GM19463 (cell line): ENCODE data around the gene CST9.
"Not testable (repeated sequence)": the region's sequence is repeated elsewhere in the genome, so short reads cannot be mapped to it uniquely, and the experiment has no call there.

Source experiments
- ATAC-seq: cut with Tn5 transposase; IDR thresholded peaks from one replicate; pipeline ENCODE4 v1.9.1; 2021; ENCODE audit warnings: mild to moderate bottlenecking, moderate library complexity; ENCODE audit not compliant: unreplicated experiment

The CST9 gene

GRCh38 chr20:23624324-23624691 is 18.6 kb upstream of the CST9 start:
- no peak for ATAC-seq

- ATAC-seq: no peak
Observed at GRCh38 chr20:23623666-23624323, 18.1 kb upstream of the CST9 start.

GRCh38 chr20:23622839-23623343 is 17.2 kb upstream of the CST9 start:
- ATAC-seq: peak; percentile 75

DNA sequence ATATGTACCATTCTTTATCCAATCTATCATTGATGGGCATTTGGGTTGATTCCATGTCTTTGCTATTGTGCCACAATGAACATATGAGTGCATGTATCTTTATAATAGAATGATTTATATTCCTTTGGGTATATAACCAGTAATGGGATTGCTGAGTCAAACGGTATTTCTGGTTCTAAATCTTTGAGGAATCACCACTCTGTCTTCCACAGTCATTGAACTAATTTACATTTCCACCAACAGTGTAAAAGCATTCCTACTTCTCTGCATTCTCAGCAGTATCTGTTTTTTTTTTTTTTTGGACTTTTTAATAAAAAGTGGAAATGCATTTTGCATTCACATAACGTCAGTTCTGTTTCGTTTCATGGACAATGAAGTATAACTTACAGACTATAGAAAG is 16.7 kb upstream of the CST9 start:
- not testable (repeated sequence) for ATAC-seq

- ATAC-seq: not testable (repeated sequence)
Observed at GRCh38 chr20:23620670-23621386, 15.1 kb upstream of the CST9 start.

DNA sequence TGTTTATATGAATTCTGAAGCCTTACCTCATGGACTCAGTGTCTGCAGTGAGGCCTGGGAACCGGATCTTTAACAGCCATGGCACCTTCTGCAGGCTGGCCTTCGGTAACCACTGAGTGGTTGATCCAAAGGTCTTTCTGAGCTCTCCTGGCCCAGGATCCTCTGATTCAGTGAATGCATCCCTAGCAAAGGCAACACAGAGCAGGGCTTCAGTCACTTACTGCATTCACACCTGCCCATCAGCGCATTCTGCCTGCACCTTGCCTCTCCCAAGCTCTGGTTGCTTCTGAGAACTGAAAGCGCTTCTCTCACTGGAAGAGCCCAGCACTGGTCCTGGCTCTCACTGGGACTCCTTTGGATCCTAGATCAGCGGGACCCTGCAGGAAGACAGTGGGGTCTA is 8.4 kb upstream of the CST9 start:
- no peak for ATAC-seq

- no peak for ATAC-seq
Observed at GRCh38 chr20:23613676-23614075, 8.0 kb upstream of the CST9 start.

GRCh38 chr20:23612396-23612795 is 6.7 kb upstream of the CST9 start:
- no peak for ATAC-seq

DNA sequence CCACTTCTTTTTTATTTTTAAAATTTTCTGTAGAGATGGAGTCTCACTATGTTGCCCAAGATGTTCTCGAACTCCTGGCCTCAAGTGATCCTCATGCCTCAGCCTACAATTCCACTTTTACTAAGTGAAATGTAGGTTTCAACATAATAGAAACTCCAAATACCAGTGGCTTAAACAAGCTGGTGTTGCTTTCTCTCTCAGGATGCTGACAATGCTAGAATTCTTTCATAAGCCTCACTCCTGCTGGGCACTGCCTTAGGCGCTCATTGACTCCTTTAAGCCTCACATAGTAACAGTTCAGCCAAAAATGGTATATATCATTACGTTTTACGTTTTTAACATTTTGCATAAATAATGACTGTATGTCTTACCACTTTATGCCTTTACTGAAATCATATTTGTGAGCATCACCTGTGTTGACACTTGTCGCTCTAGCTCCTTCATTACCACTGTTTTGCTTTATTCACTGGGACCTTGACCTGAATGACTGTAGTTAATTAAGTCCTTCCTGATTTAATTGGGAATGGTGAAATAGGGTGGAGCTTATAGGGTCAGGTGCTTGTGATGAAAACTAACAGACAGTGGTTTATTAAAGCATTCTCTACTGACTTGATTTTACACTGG is 3.9 kb upstream of the CST9 start:
- ATAC-seq: no peak

- no peak for ATAC-seq
Observed at GRCh38 chr20:23608251-23608846, 2.6 kb upstream of the CST9 start.

DNA sequence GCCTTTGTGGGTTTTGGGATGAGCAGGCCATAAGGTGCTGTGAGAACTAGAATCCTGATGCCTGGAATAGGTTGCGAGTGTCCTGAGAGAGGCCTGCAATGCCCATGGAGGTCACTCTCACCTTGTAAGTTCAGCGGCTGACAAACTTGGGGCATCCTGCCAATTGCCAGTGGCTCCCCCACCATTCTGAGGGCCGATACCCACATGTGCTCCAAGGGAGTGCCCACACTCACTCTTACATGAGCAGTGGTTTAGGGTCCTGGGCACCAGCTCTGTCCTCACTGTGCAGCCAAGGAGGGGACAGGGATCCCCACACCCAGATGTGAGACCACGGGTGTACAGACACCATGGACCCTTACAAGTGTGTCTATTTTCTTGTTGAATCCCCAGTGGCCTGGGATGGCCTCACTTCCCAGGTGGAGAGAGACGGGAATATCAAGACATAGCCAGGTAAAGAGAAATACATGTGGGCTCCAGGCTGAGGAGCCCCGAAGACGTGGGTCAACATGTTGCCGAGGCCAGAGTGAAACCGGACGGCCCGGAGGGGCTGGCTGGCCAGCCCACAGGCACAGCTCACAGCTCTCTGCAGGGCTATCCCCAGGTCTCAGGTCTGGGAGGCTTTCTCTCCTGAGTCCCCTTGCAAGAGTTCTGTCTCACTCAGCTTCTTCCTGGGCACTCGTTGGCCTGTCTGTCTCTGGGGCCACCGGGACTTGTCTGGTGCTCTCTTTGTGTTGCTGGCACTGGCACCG is 2.0 kb upstream of the CST9 start:
- no peak for ATAC-seq

- ATAC-seq: peak; percentile 96
Observed at GRCh38 chr20:23606652-23607049, 934 bp upstream of the CST9 start.

- no peak for ATAC-seq
Observed at GRCh38 chr20:23604306-23604705, 1.4 kb downstream of the CST9 start.

DNA sequence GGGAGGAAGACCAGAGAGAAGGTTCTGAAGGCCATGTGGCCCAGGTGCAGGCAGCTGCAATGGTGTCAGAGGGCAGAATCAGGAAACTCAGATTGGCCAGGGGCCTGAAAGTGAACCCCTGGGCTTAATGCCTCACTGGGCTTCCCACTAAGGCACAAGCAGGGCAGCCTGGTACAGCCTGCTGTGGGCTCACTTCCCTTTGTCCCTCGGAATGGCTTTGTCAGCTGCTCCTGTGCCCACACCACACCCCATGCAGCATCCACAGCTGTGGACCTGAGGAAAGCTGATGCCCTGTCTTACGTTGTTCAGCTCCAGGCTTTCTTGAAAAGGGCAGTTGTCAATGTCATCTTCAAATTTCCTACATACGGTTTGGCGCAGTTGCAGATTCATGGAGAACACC is 2.4 kb downstream of the CST9 start:
- ATAC-seq: no peak

GRCh38 chr20:23602699-23603098 is 3.0 kb downstream of the CST9 start:
- ATAC-seq: no peak

- ATAC-seq: no peak
Observed at GRCh38 chr20:23602241-23602640, 3.5 kb downstream of the CST9 start.

- no peak for ATAC-seq
Observed at GRCh38 chr20:23601715-23602114, 4.0 kb downstream of the CST9 start.

DNA sequence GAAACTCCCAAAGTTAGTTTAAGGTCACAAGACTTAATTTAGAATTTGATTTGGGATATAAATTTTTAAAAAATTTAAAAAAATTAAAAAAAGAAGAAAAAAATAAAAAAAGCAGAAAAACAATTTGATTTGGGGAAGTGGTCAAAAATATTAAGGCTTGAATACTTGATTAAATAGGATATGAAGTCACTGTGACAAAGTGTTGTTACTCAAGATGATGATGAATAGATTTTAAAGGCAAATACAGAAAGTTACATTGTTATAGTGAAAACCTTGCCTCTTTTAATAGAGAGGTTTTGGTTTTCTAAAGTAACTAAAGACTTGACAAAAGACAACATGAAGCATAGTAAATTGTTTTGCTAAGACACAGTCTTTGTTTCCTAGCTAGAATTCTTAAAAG is 7.2 kb downstream of the CST9 start:
- no peak for ATAC-seq

- no peak for ATAC-seq
Observed at GRCh38 chr20:23596579-23597250, 9.0 kb downstream of the CST9 start.

GRCh38 chr20:23595941-23596340 is 9.8 kb downstream of the CST9 start:
- no peak for ATAC-seq
